Omental fat pad (tissue), 4 donors: Measurements from ENCODE around the gene LIX1L. TPM values are rescaled to one million over a fixed set of nuclear protein-coding genes. Genes with fewer than 3 reads are reported as not detected.
A peak's percentile ranks its signal among the peaks of the same experiment; 100 is the strongest.

ENCODE experiments used
- ATAC-seq: fragments of 150-250 bp; one replicate; pipeline ENCODE4 v1.9.1; 2016; ENCODE audit warnings: mild to moderate bottlenecking, moderate library complexity; ENCODE audit not compliant: low FRiP score
- DNase-seq: peaks from one replicate; pipeline ENCODE4 v3.0.0-alpha.2; 2019; ENCODE audit warnings: low spot score
- total RNA-seq, 4 donors: library from RNA; depleted of rRNA; stranded (reverse); fragments of >200 nt; gene quantifications; one replicate each; pipeline ENCODE4 v1.1.0, GENCODE V29; 2016
- TF ChIP-seq, protein P1 (sequence below), 3 donors: fragments of 450-650 bp; IDR thresholded peaks; one replicate each; pipeline ENCODE4 v1.5.1; 2016 to 2017; ENCODE audit warnings: antibody characterized with exemption in 3 of 3, mild to moderate bottlenecking in 3 of 3, moderate library complexity in 2 of 3

Gene LIX1L
- total RNA-seq: 10 to 100 TPM; 15.4 to 34.0 (median 28.3) TPM

DNA sequence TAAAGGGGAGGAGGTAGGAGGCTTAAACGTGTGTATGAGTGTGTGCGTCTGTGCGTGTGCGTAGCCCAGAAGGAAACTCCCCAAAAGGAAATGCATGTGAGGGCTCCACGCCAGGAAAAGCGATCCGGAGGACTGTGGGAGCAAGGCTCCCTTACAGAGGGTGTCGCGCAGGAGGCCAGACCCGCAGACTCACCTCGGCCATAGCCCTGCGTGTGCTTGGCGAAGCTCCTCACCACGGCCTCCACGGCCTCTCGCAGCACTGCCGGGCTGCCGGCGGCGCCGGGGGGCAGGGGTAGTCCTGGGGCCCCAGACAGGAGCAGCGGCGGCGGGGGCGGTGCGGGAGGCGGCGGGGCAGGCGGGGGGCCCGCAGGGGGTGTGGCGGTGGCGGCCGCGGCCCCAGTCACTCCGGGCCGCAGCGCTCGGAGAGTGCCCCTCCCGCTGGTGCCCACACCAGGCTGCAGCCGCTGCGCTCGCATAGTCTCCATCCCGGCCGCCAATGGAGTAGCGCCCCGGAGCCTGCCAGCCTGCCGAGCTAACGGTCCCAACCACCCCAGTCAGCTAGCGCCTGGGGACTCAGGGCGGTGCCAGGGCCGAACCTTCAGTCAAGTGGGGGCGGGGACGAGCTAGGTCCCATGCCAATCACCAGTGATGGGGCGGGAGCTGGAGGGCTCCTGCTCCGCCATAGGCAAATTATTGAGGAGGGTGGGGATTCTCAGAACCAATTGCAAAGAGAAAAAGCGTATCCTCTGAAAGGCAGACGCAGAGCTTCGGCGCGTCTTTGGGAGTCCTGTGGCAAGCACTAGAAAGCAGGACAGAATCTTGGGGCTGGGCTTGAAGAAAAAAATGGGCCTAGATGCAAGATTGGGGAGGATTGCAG is at the start of gene LIX1L:
Gene LIX1L, minus strand, starts transcription at position 575 of the 877 bp plus-strand sequence. Its CDS starts 90 bp downstream, at position 485.
- TF ChIP-seq, protein P1, sequence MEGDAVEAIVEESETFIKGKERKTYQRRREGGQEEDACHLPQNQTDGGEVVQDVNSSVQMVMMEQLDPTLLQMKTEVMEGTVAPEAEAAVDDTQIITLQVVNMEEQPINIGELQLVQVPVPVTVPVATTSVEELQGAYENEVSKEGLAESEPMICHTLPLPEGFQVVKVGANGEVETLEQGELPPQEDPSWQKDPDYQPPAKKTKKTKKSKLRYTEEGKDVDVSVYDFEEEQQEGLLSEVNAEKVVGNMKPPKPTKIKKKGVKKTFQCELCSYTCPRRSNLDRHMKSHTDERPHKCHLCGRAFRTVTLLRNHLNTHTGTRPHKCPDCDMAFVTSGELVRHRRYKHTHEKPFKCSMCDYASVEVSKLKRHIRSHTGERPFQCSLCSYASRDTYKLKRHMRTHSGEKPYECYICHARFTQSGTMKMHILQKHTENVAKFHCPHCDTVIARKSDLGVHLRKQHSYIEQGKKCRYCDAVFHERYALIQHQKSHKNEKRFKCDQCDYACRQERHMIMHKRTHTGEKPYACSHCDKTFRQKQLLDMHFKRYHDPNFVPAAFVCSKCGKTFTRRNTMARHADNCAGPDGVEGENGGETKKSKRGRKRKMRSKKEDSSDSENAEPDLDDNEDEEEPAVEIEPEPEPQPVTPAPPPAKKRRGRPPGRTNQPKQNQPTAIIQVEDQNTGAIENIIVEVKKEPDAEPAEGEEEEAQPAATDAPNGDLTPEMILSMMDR (IDR thresholded peaks at IDR 0.05): no peak
- ATAC-seq: peak; percentile 84
- DNase-seq: peak; percentile 82

DNA sequence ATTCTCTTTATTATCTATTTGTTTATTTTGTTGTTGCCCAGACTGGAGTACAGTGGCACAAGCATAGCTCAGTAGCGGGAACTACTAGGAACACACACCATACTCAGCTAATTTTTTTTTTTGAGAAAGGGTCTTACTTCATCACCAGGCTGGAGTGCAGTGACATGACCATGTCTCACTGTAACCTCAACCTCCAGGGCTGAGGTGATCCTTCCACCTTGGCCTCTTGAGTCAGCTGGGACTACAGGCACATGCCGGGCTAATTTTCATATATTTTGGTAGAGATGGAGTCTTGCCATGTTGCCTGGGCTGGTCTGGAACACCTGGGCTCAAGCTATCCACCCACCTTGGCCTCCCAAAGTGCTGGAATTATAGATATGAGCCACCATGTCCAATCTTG is 43.9 kb upstream of the LIX1L start:
- ATAC-seq: no peak
- TF ChIP-seq, protein P1 (IDR thresholded peaks at IDR 0.05): no peak
- no peak for DNase-seq

DNA sequence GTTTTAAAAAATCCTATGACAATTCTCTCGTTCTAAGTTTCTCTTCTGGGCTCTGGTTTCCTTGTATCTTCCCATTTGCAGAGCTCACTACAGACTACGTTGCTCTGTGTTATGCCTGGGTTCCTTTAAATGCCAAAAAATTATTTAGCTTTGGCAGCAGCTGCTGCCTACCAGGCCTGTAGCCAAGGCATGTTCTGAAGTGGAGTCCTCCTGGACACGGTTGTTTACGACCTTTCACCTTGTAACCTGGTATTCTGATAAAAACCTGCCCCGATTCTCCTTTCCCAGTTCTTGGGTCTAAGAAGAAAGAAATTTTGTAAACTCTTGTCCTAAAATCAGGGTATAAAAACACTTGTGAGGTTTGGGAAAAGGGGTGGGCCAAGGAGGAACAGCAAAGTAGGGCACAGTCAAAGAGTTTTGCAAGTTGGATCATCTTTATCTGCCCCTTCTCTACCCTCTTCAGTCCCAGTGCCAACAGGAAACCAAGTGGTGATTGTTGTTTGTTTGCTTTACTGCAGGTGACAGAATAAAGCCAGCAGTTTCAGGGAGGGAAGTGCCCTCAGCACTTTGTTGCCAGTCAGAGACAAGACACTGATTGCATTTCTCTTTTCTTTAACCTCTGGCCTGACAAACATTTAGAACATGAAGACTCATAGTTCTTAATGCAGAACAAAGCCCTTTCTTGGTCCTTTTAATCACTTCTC is 41.7 kb upstream of the LIX1L start:
- TF ChIP-seq, protein P1 (IDR thresholded peaks at IDR 0.05): no peak
- no peak for DNase-seq
- peak; percentile 47 for ATAC-seq

DNA sequence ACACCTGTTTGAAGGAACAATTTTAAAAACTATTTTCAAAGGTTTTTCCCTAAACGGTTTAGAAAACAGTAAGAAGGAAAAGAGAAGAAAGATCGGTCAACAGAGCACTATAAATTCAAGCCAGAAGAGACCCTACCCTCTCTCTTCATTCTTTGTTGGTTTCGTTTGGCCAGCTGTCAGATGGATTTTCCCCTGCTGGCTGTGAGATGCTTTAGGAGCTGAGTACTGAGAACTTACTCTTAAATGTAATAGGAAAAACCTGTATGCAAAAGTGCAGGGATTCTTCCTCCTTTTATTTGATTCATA is 39.9 kb upstream of the LIX1L start:
- ATAC-seq (no peak), DNase-seq (no peak)
- TF ChIP-seq, protein P1 (IDR thresholded peaks at IDR 0.05): no peak

DNA sequence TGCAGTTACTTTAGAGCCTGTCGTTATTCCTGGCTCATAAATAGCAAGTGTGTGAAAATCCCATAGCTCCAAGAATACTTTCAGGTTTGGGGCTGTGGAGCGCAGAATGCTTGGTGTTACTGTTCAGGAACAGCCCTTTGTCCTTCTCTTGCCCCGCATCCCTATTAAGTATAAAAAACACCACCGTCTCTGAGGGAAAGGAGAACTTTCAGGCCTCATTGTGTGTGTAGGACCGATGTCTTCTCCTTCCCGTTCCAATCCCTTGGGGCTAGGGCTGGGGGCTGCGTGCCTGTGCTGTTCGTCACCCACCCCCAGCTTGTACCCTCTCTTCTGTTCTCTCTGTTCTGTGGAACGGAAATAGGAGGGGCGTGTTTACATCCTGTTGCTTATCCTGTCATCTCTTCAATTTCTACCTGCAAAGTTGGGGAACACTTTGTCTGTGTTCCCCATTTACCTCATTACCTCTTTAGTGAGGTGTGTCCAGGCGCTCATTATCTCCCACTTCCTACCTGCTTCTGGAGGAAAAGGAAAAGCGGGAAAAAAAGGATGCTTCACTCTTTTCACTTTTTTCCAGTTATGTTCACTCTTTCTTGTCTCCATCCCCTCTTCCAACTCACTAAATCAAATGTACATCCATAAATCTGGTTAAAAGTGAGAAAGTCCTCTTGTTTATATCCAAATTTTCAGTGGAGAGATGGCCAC is 39.4 kb upstream of the LIX1L start:
- DNase-seq (no peak), ATAC-seq (peak; percentile 29)
- TF ChIP-seq, protein P1 (IDR thresholded peaks at IDR 0.05): no peak

DNA sequence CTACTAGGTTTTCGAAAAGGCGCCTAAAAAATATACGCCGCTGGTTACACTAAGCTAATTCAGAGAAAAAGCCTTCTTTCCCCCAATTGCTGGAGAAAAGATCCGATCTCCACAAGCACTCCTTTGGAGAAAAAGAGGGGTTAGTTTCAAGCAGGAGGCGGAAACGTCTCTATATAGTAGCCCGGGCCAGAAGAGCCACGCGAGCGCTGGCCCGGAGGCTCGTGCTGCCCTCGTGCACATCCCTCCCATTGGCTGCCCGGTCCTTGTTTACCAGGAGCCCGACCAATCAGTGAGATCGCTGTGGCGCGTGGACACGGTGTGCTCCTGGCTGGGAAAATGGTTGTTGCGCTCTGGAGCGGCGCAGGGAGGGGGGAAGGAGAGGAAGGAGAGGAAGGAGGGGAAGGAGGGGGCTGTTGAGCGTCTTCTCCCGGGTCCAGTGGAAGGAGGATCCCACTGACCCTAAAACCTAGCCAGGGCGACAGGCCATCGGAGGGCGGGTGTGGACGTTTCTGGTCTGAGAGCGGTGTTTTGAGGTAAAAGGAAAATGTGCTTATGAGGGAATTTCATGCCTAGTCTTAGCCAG is 38.7 kb upstream of the LIX1L start, which contains the start of gene TXNIP:
Gene TXNIP, minus strand, starts transcription at position 147 of the 583 bp plus-strand sequence. CDS start 313 bp downstream, outside the sequence.
- DNase-seq (peak; percentile 92), ATAC-seq (peak; percentile 93)
- TF ChIP-seq, protein P1 (IDR thresholded peaks at IDR 0.05): no peak
